ENCODE results near the gene PRDM16. TPM values are rescaled to one million over a fixed set of nuclear protein-coding genes. Genes with fewer than 3 reads are reported as not detected.

PRDM16 gene
- total and polyA plus RNA-seq, 4 donors = 0.05 to 0.67 (median 0.19) TPM

- WGBS = 5% methylated on average over 63 of the region's 63 CpGs
- Histone ChIP-seq H3K27me3 (ENCODE audit: control insufficient read depth in 4 of 4, insufficient read depth in 4 of 4, low read length in 3 of 4) (peaks cover 0 to 20% (median 13%) of the 10 kb centered on the region in 4 donors), H3K27ac (ENCODE audit: low read depth in 1 of 2, low read length in 2 of 2) (no peak overlapping the region)
Measured at GRCh38 chr1:3393024-3393986, 324.3 kb downstream of the PRDM16 start.

GRCh38 chr1:3393987-3394920, 325.3 kb downstream of the PRDM16 start:
- Histone ChIP-seq H3K27ac (ENCODE audit: low read depth in 1 of 2, low read length in 2 of 2) (no peak overlapping the region), H3K9ac (ENCODE audit: low read depth in 1 of 2, low read length in 2 of 2) (no peak overlapping the region), H3K36me3 (ENCODE audit: control insufficient read depth in 4 of 4, insufficient read depth in 3 of 4, low read depth in 1 of 4, low read length in 3 of 4) (no peaks in the 10 kb centered on the region), H3K27me3 (ENCODE audit: control insufficient read depth in 4 of 4, insufficient read depth in 4 of 4, low read length in 3 of 4) (peaks cover 0 to 20% (median 13%) of the 10 kb centered on the region in 4 donors), H3K9me3 (ENCODE audit: control insufficient read depth in 4 of 4, low read length in 3 of 4) (no peaks in the 10 kb centered on the region), H3K4me1 (ENCODE audit: control insufficient read depth in 4 of 4, insufficient read depth in 4 of 4, low read length in 3 of 4) (peaks cover 0 to 4% (median 0%) of the 10 kb centered on the region in 4 donors), H3K4me3 (ENCODE audit: low read depth in 1 of 3, low read length in 3 of 3) (no peak overlapping the region)
- no peak for DNase-seq (ENCODE audit: low spot score)
- WGBS = 33% methylated on average over 59 of the region's 59 CpGs
- TF ChIP-seq SP1 (IDR thresholded peaks at IDR 0.05) (no peak), TAF1 (conservative IDR thresholded peaks at IDR 0.05) (no peak), ATF3 (IDR thresholded peaks at IDR 0.05) (no peak), YY1 (IDR thresholded peaks at IDR 0.05) (no peak)

More at GRCh38 chr1:3393024-3393986, 324.3 kb downstream of the PRDM16 start:
- H3K9ac ChIP-seq (ENCODE audit: low read depth in 1 of 2, low read length in 2 of 2) = no peak overlapping the region
- H3K36me3 ChIP-seq (ENCODE audit: control insufficient read depth in 4 of 4, insufficient read depth in 3 of 4, low read depth in 1 of 4, low read length in 3 of 4) = no peaks in the 10 kb centered on the region
- H3K9me3 ChIP-seq (ENCODE audit: control insufficient read depth in 4 of 4, low read length in 3 of 4) = no peaks in the 10 kb centered on the region
- peaks cover 0 to 4% (median 0%) of the 10 kb centered on the region in 4 donors for H3K4me1 ChIP-seq (ENCODE audit: control insufficient read depth in 4 of 4, insufficient read depth in 4 of 4, low read length in 3 of 4)
- TF ChIP-seq TAF1 (conservative IDR thresholded peaks at IDR 0.05) = no peak
- TF ChIP-seq, protein P1, sequence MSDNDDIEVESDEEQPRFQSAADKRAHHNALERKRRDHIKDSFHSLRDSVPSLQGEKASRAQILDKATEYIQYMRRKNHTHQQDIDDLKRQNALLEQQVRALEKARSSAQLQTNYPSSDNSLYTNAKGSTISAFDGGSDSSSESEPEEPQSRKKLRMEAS (IDR thresholded peaks at IDR 0.05) = no peak
- no peak for TF ChIP-seq NR2F2 (IDR thresholded peaks at IDR 0.05)
- no peak for DNase-seq (ENCODE audit: low spot score)
- H3K4me3 ChIP-seq (ENCODE audit: low read depth in 1 of 3, low read length in 3 of 3) = no peak overlapping the region

GRCh38 chr1:3396411-3396810, 327.4 kb downstream of the PRDM16 start:
- Histone ChIP-seq H3K27me3 (ENCODE audit: control insufficient read depth in 4 of 4, insufficient read depth in 4 of 4, low read length in 3 of 4) (peaks cover 0 to 16% (median 10%) of the 10 kb centered on the region in 4 donors), H3K9ac (ENCODE audit: low read depth in 1 of 2, low read length in 2 of 2) (no peak overlapping the region), H3K4me1 (ENCODE audit: control insufficient read depth in 4 of 4, insufficient read depth in 4 of 4, low read length in 3 of 4) (peaks cover 0 to 4% (median 0%) of the 10 kb centered on the region in 4 donors), H3K36me3 (ENCODE audit: control insufficient read depth in 4 of 4, insufficient read depth in 3 of 4, low read depth in 1 of 4, low read length in 3 of 4) (no peaks in the 10 kb centered on the region), H3K9me3 (ENCODE audit: control insufficient read depth in 4 of 4, low read length in 3 of 4) (no peaks in the 10 kb centered on the region), H3K4me3 (ENCODE audit: low read depth in 1 of 3, low read length in 3 of 3) (no peak overlapping the region), H3K27ac (ENCODE audit: low read depth in 1 of 2, low read length in 2 of 2) (no peak overlapping the region)
- DNase-seq (ENCODE audit: low spot score) = no peak
- 84% methylated on average over 11 of the region's 11 CpGs for WGBS
- TF ChIP-seq HNF4A (conservative IDR thresholded peaks at IDR 0.05) (no peak), YY1 (IDR thresholded peaks at IDR 0.05) (no peak), RXRA (IDR thresholded peaks at IDR 0.05) (no peak), ATF3 (IDR thresholded peaks at IDR 0.05) (no peak), HNF4G (IDR thresholded peaks at IDR 0.05) (no peak), TAF1 (conservative IDR thresholded peaks at IDR 0.05) (no peak), CTCF (IDR thresholded peaks at IDR 0.05; ENCODE audit: low read depth, low read length, missing input control) (no peak), RAD21 (IDR thresholded peaks at IDR 0.05) (no peak), SP1 (IDR thresholded peaks at IDR 0.05) (no peak), FOXA1 (IDR thresholded peaks at IDR 0.05) (no peak), EGR1 (IDR thresholded peaks at IDR 0.05; ENCODE audit: low read depth in 2 of 2) (no peak)
- TF ChIP-seq, protein P1 (IDR thresholded peaks at IDR 0.05) = no peak
